ENCODE results near the gene C2orf49.

C2orf49 gene

DNA sequence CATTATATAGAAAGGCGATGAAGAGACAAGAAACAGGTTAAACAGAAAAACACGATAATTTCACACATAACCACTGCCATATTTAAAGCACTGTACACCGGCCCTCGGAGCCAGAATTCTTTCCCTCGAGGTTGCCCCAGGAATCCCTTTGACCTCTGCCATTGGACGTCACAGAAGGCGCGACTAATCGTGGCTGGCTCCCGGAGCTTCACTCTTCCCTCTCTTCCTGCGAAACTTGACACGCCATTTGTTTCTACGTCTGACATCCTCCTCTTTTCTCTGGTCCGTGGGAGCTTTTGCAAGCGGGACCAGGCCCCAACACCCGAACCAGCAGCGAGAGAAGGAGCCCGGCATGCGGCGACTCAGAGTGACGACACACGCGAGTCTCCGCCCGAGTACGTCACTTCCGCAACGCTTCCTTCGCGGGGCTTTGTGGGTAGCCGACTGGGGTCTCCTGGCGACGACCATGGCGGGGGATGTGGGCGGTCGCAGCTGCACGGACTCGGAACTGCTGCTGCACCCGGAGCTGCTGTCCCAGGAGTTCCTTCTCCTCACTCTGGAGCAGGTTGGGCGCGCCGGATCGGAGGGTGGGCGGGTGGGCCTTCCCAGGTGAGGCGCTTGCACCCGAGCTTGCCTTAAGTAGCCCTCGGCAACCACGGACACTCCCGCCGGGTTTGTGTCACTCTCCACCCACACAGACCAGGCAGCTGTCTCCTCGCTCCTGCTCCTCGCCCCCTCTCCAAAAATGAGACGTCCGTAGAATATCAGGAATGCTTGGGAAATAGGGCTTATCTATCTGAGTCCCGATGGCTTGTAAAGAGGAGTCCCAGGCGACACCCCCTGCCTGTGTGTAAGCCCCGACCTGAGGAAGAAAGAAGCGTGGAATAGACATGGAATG, at the start of gene C2orf49:
C2orf49 (plus strand) TSS at position 419 of the 898 bp plus-strand sequence; CDS start at position 467, 48 bp downstream.
- DNase-seq (ENCODE audit: low read depth), result peak; percentile 85

DNA sequence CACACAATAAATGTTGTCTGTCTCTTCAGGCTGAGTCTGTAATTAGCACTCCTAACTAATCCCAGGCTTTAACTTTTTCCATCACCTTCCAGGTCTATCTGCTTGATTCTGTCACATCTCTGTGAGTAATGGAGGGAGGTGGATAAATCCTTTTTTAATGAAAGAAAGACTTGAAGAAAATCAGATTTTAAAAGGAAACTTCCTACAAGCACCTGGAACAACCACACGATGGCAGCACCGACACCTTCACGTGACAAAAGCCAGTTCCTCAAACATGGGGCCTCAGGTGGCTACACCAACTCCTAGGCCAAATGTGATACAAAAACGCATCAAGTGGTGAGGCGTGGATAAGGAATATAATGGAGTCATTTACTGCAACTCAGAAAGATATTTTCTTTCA, 49.6 kb upstream of the C2orf49 start:
- DNase-seq (ENCODE audit: low read depth), result peak; percentile 35

DNA sequence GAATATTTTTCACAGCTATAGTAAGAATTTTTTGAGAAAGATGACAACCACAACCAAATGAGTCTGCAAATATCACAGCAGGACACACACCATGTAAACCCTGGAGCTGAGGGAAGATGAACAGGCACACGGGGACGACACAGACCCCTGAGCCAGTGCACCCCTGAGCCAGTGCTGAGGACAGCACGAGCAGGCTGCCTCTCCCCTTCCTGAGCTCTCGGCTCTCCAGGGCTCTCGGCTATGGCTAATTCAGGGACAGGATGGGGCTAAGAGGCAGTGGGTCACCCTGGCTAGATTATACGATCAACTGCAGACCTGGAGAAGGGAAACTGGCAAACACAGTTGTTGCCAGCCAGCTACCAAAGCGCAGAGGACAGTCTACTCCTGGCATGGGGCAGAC, 49.2 kb upstream of the C2orf49 start:
- DNase-seq (ENCODE audit: low read depth), result no peak

DNA sequence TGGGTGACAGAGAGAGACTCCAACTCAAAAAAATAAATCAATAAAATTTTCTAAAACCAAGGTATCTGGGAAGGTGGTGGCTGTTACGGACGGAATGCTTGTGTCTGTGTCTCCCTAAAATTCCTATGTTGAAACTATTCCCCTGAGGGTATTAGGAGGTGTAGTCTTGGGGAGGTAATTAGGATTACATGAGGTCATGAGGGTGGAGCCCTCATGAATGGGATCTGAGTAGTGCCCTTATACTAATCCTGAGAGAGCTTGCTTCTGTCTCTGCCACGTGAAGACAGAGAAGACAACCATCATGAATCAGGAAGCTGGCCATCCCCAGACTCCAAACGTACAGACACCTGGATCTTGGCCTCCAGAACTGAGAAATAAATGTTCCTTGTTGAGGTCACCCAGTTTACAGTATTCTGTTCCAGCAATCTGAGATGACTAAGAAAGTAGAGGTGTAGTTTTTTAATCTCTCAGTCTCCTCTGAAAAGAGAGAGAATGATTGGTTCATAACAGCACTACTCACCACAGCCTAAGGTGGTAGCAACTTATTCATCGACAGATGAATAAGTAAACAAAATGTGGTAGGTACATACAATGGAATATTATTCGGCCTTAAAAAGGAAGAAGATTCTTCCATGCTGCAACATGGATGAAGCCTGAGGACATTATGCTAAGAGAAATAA, 46.2 kb upstream of the C2orf49 start:
- no peak for DNase-seq (ENCODE audit: low read depth)

DNA sequence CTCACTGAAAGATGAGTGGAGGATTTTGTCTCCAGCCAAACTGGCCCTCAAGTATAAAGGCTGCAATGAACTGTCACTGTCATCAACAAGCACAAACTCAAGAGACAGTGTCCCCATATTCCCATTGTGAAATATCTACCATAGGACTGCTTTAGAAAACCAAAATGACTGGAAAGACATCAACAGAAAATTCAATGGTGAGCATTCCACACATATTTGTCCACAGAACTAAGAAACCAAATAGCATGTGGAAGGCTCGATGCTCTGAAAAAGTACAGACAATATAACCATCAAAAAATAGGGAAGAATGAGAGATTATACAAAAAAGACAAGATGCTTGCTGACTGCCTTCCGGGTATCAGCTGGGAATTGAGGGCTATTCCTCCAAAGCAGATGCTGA, 45.4 kb upstream of the C2orf49 start:
- peak; percentile 36 for DNase-seq (ENCODE audit: low read depth)

DNA sequence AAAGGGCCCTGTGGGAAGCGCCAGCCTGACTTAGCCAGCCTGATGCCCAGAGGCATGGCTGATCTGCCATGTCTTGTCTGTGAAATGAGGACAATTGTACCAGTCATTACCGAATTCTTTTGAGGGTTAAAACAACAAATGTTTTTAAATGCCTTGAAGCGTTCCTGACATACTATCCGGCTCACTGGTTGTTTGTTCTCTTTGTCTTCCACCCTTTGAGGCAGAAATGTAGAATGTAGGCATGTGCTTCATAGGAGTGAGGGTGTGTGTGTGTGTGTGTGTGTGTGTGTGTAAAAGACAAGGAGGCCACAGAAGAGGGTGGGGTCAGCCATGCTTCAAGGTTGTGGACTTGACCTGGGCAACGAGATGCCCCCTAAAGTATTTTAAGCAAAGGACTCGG, 43.3 kb upstream of the C2orf49 start:
- DNase-seq (ENCODE audit: low read depth), result no peak

DNA sequence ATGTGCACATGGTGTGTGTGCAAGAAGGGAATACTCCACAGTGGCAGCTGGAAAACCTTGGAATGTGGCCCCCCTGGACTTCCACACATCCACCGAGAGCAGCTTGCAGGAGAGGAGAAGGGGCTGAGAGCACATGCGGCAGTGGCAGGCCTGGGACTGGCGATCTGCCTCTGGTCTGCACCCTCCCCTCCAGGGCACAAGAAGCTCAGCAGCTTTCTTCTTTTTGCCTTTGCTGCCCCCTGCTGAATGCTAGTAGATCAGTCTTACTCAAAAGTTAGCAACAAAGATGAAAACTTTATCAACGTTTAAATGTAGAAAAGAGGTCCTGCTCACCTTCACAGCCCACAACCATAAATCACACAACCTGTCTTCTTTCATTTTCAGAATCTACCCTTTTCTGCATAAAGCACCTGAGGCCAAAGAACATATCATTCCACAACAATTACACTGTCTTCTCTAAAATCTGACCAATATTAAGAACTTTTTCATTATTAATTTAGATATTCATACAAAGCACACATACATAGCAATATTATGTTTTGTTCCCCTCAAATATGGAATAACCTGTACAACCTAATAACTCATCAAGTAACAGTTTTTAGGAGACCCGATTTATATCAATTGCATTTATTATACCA, 42.4 kb upstream of the C2orf49 start:
- DNase-seq (ENCODE audit: low read depth), result peak; percentile 77

DNA sequence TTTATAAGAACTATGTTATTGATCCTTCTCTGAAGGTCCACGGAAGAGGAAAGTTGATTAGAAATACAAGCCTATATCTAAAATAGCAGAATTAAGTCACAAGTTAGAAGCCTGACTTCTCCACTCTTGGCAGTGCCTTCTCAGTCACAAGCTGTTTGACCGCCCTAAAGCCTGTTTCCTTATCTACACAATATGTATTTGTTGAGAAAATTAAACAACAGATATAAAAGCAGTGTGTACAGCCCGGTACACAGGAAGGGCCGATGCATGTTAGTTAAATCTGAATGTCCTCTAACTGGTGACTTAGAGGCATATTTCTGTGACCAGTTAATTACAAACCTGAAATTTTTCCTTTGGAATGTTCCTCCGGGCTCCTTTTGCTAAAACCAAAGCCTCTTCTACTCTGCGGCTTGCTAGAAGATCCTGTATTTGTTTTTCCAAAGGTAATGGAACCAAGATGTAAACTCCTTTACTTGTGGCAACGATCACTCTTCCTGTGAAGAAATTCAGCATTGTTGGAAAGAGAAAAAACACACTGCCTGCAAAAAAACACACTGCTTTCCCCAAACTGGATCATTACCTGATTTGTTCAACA, 41.2 kb upstream of the C2orf49 start:
- no peak for DNase-seq (ENCODE audit: low read depth)

DNA sequence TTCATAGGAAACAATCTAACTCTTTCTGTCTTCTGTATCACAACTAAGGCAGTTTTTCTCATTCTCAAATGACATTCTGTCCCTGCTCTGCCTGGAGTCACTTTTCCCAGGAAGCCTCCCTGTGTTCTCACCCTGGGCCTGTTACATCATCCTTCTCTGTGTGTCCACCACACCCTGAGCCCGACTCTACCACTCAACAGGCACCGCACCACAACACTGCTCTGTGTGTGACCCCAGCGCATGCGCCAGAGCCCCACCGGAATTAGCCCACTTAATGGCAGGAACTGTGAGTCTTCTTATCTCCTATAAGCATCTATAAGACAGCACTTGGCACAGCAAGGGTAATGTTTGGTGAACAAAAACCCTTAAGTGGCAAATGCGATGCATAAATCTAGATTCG, 40.1 kb upstream of the C2orf49 start:
- DNase-seq (ENCODE audit: low read depth), result no peak

DNA sequence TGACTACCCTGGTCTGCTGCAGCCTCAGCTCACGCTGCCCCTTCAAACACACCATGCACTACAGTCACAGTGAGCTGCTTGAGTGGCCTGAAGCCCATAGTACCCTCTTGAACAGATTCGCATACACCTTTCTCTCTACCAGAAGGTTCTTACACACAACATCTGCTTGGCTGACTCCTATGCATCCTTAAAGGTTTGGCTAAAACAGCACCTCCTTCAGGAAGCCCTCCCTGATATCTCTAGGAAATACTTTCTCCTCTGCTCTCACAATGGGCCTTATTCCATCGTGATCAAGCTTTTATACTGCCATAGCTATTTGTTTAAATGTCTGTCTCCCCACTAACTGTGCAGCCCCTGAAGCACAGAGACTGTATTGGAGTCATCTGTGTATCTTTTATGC, 39.3 kb upstream of the C2orf49 start:
- no peak for DNase-seq (ENCODE audit: low read depth)

DNA sequence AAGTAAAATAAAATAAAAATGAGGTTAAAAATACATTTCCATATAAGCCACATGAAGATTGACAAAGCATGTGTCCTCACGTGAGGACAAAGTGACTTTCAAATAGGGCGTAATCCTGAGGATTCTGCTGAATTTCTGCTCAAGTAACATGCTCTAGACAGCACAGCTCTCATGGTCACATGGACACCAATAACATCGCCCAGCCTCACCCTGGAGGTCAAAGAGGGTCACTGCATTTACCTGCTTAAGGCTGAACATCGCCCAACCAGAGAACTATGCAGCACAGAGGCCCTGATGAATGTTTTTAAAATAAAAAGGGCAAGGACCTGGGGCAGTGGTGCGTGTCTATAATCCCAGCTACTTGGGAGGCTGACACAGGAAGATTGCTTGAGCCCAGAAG, 38.0 kb upstream of the C2orf49 start:
- no peak for DNase-seq (ENCODE audit: low read depth)

DNA sequence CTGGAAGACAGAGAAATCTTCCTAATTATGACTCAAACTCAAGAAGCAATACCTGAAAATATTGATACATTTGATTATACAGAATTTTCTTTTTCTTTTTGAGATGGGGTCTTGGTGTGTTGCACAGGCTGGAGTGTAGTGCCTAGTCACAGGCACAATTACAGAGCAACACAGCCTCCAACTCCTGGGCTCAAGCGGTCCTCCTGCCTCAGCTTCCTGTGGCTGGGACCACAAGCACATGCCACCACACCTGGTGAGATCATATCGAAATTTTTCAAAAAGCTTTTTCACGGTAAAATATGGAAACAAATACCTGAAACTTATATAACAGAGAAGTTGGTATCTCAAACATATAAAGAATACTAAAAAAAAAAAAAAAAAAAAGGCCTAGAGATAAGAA, 35.7 kb upstream of the C2orf49 start:
- no peak for DNase-seq (ENCODE audit: low read depth)

DNA sequence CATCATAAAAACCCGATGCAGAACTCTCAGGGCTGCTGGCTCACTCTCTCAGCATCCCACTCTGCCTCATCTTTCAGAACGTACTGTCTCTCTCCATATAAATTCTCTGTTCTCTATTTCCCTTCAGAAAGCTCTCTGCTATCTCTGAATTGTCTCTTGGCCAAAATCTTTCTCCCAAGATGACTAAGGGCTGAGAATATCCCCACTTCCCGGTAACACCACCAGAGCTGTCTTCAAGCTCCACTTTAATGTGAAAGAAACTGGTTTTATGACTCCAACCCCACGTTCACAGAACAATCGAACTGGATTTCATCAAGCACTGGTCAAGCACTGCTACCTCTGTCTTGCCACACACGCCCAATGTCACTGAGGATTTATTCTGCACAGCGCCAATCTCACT, 30.2 kb upstream of the C2orf49 start:
- DNase-seq (ENCODE audit: low read depth), result no peak

DNA sequence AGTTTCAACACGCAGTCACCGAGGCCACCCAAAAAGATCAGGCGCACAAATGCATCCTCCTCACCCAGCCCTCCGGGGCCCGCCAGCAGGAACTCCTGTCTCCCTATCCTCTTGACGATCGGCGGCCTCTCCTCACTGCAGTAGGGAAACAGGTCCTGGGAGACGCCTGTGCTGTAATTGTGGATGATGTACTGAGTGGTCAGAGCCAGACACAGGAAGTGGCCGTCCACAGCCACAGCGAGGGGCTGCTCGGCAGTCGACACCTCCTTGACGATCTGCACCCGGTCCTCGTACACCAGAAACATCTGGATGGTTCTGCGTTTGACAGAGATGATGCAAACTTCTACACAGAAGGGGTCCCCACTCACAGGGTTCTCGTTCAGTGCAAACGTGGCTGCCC, 29.8 kb upstream of the C2orf49 start:
- no peak for DNase-seq (ENCODE audit: low read depth)

DNA sequence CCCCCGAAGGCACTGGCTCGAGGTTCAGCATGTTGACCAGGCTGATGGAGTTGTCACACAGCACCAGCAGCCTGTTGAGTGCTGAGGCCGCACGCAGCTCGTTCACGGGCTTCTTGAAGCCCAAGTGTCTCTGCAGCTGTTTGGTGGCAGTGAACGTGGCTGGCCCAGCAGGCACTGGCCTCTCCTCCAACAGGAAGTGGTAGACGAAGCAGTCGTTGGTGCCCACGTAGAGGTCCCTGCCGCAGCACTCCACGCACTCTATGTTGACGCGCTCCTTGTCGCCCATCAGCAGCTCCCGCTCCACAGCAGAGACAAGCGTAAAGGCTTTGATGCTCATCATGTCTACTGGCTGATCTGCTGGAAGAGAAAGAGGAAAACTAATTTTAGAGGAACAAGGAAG, 29.4 kb upstream of the C2orf49 start:
- DNase-seq (ENCODE audit: low read depth), result no peak

DNA sequence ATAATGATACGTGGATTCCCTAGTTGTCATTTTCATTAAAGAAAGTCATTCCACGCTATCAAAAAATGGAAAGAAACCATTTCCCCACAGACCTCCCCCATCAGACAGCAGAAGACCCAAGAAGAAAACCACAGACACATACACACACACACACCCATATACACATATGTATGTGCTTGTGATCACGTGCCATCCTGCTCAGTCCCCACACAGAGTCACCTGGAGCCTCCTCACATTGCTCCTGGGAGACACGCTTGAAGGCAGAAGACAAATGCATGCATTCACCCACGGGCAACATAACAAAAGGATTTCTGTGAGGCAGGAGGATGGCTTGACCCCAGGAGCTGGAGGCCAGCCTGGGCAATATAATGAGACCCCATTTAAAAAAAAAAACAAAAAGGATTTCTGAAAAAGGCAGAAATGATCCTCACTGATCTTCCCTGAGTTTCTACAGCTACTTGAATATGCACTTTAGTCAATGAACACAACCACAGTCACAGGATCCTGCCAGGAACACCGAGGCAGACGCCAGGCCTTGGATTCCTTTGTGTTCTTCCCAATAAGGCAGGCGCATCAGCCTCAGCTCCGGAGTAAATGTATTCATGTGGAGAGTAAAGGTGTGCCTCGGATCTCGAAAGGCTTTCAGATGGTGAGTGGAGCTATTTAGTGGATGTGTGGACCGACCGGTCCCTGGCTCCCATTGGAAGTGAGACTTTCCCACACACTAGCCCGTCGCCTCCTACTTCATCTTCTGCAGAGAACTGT, 28.8 kb upstream of the C2orf49 start:
- DNase-seq (ENCODE audit: low read depth), result no peak

DNA sequence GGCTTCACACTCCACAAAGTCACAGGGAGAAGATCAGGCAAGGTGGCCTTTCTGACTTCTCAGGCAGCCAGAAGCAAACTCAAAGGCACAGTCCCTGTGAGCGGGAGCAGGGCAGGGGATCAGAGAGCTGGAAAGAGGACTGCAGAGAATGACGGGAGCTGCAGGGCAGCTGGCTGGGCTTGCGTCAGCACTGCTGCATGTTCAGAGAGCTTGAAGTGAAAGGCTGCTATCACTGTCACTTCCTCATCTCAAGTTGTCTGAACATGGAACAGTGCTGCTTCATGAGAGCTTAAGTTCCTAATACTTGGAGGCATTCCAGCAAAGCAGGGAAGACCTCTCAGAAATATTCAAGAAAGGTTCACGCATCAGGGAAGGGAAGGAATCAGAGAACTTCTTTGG, 28.2 kb upstream of the C2orf49 start:
- no peak for DNase-seq (ENCODE audit: low read depth)

DNA sequence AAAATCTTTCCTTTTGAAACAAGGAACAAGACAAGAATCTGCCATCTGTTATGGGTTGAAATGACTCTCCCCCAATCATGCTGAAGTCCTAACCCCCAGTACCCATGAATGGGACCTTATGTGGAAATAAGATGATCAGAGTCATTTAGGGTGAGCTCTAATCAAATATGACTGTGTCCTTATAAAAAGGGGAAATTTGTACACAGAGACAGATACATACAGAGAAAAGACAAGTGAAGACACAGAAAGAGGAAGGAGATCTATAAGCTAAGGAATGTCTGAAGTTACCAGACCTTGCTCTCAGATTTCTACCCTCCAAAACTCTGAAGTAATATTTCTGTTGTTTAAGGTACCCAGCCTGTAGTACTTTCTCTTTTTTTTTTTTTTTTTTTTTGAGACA, 23.5 kb upstream of the C2orf49 start:
- DNase-seq (ENCODE audit: low read depth), result no peak

DNA sequence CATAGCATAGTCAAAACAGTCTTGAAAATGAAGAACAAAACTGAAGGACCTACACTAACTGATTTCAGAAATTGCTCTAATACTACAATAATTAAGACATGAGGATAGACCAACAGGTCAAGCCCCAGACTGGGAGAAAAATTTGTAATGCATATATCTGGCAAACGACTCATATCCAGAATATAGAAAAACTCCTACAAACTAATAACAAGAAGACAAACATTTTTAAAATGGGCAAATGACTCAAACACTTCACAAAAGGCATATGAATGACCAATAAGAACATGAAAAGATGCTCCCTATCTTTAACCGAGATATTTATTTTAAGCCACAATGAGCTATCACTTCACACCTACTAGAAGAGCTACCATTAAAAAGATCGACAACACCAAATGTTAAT, 22.0 kb upstream of the C2orf49 start:
- peak; percentile 28 for DNase-seq (ENCODE audit: low read depth)

DNA sequence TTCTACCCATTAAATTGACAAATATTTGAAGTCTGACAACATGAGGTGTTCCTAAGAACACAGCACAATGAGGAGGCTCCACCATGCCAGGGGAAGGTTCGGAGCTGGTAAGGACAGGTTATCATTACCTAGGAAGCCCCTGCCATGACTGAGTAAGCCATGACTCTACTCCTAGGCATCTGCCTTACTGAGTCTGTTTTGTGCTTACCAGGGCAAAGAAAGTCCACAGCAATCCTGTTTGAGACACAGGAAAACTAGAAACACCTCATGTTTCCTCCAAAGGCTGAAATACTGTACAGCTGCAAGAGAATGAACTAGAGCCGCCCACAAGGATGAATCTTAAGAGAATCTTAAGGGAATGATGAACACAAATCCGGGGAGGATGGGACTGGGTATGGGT, 19.4 kb upstream of the C2orf49 start:
- DNase-seq (ENCODE audit: low read depth), result no peak

DNA sequence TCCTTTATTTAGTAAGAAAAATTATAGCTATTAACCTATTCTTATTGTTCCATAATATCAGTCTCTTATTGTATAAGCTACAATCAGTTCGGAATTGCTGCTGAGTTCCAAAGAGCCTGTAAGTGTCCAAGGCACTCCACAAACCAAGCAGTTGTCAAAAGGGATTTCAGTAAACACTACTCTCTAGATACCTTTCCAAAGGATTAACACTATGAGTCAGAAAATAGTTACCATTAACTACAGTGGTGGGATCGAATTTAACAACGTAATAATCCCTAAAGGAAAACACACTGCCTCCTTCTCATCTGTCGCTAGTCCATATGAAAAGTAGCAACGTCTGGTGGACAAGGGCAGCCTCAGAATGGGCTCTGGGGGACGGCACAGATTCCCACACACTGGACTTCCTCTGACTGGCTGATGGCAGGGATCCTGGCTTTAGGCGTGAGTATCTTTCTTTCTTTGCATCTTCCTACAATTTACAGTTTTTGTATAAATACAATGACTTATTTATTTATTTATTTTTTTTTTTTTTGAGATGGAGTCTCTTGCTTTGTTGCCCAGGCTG, 16.6 kb upstream of the C2orf49 start:
- peak; percentile 11 for DNase-seq (ENCODE audit: low read depth)

Measured in EH (cell line).